ENCODE measurements around the gene HIVEP3. TPM values are rescaled to one million over a fixed set of nuclear protein-coding genes. Genes with fewer than 3 reads are reported as not detected.

The HIVEP3 gene
- total RNA-seq, 1 experiment from 2014 or later, result 1.4 TPM

- Histone ChIP-seq H2AFZ (ENCODE audit: low read length) (no peak overlapping the region), H2BK12ac (ENCODE audit: insufficient read length, low read depth, low read length) (no peak overlapping the region), H2BK15ac (ENCODE audit: low read depth, low read length) (no peak overlapping the region), H3K27me3 (ENCODE audit: insufficient read depth, low read length) (no peaks in the 10 kb centered on the region), H3K4me1 (ENCODE audit: insufficient read depth, low read length) (no peaks in the 10 kb centered on the region), H3K56ac (ENCODE audit: insufficient read length, low read depth, low read length) (no peak overlapping the region), H3K79me2 (ENCODE audit: insufficient read depth, low read length) (no peaks in the 10 kb centered on the region), H3K23me2 (ENCODE audit: insufficient read length, low read depth, low read length, poor library complexity, severe bottlenecking) (no peaks in the 10 kb centered on the region), H3T11ph (ENCODE audit: low read length) (no peak overlapping the region), H3K79me1 (ENCODE audit: insufficient read depth, low read depth, low read length, poor library complexity, severe bottlenecking) (no peaks in the 10 kb centered on the region), H4K20me1 (ENCODE audit: control insufficient read depth, insufficient read depth, insufficient read length) (peaks cover 2% of the 10 kb centered on the region), H2BK20ac (ENCODE audit: low read depth, low read length, poor library complexity, severe bottlenecking) (no peak overlapping the region), H3K18ac (ENCODE audit: insufficient read length, low read depth, low read length) (no peak overlapping the region), H3K9ac (ENCODE audit: extremely low read depth, insufficient read length, low read length) (no peak overlapping the region), H2BK5ac (ENCODE audit: insufficient read length, low read length) (no peak overlapping the region), H3K4ac (ENCODE audit: low read depth, low read length) (no peak overlapping the region), H3K9me3 (ENCODE audit: control insufficient read depth, low read depth, low read length) (no peaks in the 10 kb centered on the region), H3K4me2 (ENCODE audit: insufficient read depth, insufficient read length, low read length) (no peak overlapping the region), H2BK120ac (ENCODE audit: low read depth, low read length, poor library complexity, severe bottlenecking) (no peak overlapping the region), H3K23ac (ENCODE audit: insufficient read length, low read depth, low read length) (no peak overlapping the region), H3K27ac (ENCODE audit: insufficient read length, low read depth, low read length) (no peak overlapping the region), H4K5ac (ENCODE audit: insufficient read length, low read depth, low read length) (no peak overlapping the region), H4K91ac (ENCODE audit: insufficient read length, low read depth, low read length) (no peak overlapping the region), H2AK5ac (ENCODE audit: insufficient read length, low read length) (no peak overlapping the region), H4K8ac (replicated peaks; ENCODE audit: insufficient read length, low read depth, low read length) (no peak overlapping the region), H3K14ac (ENCODE audit: insufficient read depth, low read length) (no peak overlapping the region; the same call in 1 of the 2 replicates)
- no peaks in the 10 kb centered on the region for H3K9me3 Mint-ChIP-seq
- H3K36me3 Mint-ChIP-seq (ENCODE audit: insufficient read depth in 1 of 3, low read depth in 3 of 3), result no peaks in the 10 kb centered on the region
- H3K4me1 Mint-ChIP-seq, result peaks cover 15 to 19% of the 10 kb centered on the region in 2 experiments
- H3K27ac Mint-ChIP-seq, result no peak overlapping the region
- no peak for DNase-seq
- H3K4me3 Mint-ChIP-seq, result no peak overlapping the region
- WGBS (ENCODE audit: extremely low coverage, insufficient read length, low lambda C conversion rate), result no CpG with 5 or more reads among the region's 4 CpGs
- TF ChIP-seq CTCF (conservative IDR thresholded peaks at IDR 0.05), result no peak
- peaks cover 7% of the 10 kb centered on the region for H3K27me3 Mint-ChIP-seq (ENCODE audit: low read depth)
Measured at GRCh38 chr1:41730806-41731205, 187.9 kb downstream of the HIVEP3 start.

Data from H9 (cell line).